Left forelimb (tissue), 1 donor: ENCODE data around the gene PACS2.
A peak's percentile ranks its signal among the peaks of the same experiment; 100 is the strongest.
"Not testable (repeated sequence)": the region's sequence is repeated elsewhere in the genome, so short reads cannot be mapped to it uniquely, and the experiment has no call there.

Experiments
- DNase-seq: peaks from one replicate; pipeline ENCODE4 v3.0.0-alpha.2; 2018; ENCODE audit warnings: low spot score

PACS2 gene

DNA sequence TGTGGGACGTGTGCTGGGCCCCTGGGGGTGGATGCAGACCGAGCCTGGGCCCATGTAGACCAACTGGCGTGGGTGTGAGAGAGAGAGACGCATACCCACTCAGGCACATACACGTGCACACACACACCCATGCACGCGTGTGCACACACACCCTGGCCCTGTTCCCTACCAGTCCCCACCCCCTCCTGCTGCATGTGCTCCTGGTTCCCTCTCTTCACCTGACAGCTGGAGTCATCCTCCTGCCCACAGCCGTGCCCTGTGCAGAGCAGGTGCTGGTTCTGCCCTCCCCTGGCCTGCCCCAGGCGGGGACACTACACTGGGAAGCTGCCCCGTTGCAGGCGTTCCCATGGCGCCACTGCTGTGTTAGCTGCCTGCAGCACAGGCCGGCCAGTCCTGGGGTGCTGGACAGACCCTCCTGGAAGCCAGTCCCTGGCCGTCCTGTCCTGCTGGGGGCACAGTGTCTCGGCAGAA is 18.5 kb downstream of the PACS2 start:
- peak; percentile 64 for DNase-seq

DNA sequence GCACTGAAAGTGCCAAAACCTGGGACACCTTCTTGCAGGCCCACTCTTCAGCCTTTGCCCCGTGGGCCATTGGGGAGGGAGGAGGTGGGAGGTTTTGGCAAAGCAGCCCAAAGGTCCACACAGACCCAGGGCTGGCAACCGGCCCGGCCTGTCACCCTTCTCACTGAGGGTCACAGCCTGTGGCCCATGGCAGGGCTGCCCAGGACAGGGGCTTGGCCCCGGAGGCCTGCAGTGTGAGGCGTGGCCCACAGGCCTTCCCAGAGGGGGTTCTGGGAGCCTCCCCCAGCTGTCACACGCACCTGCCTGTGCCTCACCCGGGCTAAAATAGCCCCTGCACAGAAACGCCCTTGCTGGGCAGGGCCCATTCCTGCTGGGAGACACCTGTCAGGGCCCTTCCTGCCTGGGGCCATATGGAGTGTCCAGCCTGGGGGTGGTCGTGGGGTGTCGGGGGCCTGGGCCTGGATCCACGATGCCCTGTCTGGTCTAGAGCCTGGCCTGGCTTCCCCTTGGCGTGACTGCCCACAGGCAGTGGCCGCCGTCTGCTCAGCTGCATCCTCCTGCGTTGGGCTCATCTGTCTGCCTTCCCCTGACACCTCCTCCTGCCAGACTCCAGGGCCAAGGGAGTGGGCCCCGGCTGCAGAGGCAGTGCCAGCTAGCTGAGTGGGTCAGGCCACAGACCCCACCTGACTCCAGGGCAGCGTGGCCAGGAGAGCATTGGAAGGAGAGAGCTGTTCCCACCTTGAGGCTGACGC is 19.2 kb downstream of the PACS2 start:
- DNase-seq = no peak

- DNase-seq = no peak
Measured at GRCh38 chr14:105334383-105335230, 20.1 kb downstream of the PACS2 start.

GRCh38 chr14:105335231-105335542 is 20.6 kb downstream of the PACS2 start:
- not testable (repeated sequence) for DNase-seq

DNA sequence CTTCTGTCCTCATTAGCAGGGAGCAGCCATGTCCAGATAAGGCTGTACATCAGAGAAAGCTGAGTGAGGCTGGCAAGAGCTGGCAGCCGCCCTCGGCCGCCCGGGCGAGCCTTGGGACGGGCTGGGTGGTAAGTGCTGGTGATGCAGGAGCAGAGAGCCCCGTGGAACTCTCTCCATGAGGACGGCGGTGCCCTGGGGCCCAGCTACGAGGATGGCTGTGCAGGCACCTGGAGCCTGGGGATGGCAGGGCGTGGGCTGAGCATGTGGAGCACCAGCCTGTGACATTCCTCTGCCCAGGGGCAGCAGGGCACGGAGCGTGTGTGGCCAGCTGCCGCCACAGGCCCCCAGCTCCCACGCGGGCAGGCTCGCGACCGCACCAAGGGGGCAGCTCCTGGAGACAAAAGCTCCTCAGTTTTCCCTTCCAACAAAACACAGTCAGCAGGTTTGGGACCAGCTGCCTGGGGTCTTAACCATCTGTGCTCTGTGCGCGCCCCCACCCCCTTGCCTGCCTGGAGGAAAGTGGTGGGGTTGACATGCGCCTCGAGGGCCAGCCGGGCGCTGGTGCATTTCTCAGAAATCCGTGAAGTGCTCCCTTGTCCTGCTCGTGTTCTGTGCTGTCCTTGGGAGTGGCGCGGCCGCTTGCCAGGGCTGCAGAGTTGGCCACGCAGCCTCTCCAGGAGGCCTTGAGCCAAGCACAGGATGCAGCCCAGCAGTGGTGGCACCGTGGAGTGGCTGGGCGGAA is 21.4 kb downstream of the PACS2 start:
- DNase-seq = no peak

- no peak for DNase-seq
Measured at GRCh38 chr14:105336477-105337287, 22.1 kb downstream of the PACS2 start.

GRCh38 chr14:105337433-105337832 is 22.9 kb downstream of the PACS2 start:
- DNase-seq = no peak

GRCh38 chr14:105337966-105338741 is 23.6 kb downstream of the PACS2 start:
- DNase-seq = no peak

GRCh38 chr14:105340821-105341733 is 26.5 kb downstream of the PACS2 start:
- no peak for DNase-seq

GRCh38 chr14:105343194-105343593 is 28.6 kb downstream of the PACS2 start:
- DNase-seq = no peak

DNA sequence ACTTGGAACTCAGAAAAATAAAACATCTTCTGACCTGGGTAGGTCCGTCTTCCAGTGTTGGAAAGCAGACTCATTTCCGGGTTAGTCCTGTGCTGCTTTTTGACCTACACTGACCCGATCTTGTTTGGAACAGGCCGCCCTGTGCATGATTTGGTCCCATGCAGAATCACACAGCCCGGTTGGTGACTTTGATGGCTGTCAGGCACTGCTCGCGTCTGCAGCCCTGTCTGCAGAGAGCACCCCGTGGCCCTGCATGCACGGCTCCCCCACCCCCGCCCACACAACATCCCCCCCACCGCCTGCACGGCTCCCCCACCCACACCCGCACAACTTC is 31.6 kb downstream of the PACS2 start:
- no peak for DNase-seq

DNA sequence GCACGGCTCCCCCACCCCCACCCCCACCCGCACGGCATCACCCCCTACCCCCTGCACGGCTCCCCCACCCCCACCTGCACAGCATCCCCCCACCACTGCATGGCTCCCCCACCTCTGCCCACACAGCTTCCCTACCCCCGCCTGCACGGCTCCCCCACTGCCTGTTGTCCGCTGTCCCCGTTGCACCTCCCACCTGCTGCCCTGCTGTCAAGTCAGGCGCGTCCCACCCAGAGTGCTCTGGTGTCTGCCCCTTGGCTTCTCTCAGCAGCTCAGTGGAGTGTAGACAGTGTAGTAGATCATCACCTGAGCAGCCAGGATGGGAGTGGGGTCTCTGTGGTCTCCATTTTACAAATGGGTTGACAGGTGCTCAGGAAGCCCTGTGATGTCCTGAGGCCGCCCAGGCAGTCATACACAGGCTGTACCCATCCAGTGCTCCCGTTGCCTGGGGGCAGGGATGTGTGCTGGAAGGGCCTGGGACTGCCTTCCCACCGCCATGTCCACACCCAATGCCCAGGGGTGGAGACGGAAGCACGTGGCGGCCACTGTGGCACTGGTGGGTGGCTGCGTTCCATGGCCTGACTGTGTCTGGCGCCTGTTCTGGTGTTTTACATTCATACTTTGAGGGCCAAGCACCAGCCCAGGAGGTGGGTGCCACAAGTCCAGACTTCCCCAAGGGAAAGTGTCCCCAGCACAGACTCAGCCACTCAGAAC is 32.5 kb downstream of the PACS2 start:
- DNase-seq = no peak

- no peak for DNase-seq
Measured at GRCh38 chr14:105347587-105347968, 33.0 kb downstream of the PACS2 start.

DNA sequence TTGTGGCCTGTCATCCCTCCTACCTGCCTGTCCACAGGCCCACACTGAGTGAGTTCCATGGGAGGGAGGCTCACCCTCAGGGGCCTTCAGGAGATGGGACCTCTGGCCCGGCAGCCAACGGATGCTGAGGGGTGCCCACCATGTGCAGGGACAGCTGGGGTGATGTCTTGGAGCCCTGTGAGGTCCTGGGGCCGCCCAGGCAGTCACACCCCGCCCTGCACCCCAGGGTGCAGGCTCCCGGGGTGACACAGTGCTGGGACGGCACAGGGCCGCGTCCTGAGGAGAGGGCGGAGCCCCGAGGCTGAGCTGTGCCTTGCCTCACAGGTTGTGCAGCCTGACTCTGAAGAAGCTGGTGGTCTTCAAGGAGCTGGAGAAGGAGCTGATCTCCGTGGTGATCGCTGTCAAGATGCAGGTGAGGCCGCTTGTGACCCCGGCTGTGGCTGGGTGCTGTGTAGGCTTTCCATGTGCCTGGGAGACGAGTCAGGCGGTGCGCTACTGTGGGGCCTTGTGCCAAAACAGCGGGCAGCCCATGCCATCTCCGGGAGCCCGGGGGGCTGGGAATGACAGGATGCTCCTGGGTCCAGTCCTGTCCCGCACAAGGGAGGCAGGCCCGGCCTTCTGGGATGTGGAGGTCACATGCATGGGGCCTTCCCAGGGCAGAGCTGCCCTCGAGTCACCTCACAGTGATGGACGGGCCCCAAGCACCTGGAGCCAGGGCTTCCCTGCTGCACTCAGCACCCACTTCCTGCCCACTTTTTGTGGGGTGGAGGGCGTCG is 33.8 kb downstream of the PACS2 start:
- DNase-seq = no peak

DNA sequence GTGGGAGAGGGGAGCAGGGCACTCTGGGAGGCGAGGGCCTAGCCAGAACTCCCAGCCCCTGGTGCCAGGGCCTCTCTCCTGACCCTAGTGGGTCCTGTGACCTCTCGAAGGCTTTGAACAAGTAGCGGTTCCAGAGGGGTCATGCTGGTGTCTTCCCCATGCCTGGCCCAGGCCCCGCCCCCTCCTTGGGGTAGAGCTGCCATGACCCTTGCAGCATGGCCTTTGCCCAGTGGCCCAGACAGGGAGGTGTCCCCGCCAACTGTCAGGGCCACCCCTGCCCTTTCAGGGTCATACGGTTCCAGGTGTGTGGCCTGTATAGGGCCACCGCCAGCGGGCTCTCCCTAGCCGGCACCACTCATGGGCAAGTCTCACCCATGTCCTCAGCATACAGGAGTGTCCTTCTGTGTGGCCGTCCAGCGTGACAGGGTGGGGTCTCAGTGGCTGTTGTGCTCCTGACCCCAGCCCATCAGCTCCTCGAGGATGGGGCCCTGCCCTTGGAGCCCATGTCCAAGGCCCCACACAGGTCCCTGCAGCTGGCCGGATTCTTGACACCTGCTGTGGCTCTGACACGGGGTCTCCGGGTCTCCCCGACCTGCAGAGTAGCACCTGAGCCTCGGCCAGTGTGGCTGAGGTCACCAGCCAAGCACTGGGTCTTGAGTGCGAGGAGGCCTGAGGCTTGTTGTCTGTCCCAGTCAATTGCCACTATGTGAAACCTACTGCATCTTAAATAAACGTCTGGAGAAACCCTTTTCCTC is 34.6 kb downstream of the PACS2 start:
- no peak for DNase-seq

GRCh38 chr14:105349992-105350391 is 35.4 kb downstream of the PACS2 start:
- DNase-seq = no peak

DNA sequence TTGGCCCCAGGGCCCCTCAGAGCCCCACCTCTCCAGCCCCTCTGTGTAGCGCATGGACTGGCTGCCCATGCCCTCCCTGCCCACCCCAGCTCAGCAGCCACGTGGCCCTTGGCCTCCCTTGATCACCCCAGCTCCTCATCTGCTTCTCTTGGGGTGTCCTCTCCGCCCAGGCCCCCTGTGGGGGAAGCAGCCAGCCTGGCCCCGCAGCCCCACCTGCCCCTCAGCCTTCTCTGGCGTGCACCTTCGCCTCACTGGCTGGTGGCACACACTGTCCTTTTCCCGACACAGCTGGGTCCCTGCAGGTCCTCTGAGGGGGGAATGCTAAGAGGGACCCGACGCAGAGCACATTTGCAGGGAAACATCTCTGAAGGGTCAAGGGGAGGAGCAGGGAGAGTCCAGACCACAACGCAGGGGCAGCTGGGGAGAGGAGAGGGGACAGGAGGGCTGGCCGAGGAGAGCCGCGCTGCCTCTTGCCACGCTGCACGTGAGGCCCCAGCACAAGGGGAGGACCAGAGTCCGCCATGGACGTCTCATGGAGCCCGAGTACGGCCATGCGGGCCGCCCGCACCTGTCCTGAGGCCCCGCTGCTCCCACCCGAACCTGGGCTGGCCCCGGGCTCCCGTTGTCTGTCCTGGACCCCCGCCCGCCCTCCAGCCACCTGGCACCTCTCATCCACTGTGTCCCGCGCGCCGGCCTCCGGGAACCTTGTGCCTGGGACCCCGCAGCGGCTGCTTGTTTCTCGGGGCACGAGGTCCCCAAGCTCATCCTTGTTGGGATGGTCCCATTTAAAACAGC is 36.1 kb downstream of the PACS2 start:
- no peak for DNase-seq
